CD8-positive, alpha-beta memory T cell (primary cell): Measurements from ENCODE around the gene ANKRD33. TPM values are rescaled to one million over a fixed set of nuclear protein-coding genes. Genes with fewer than 3 reads are reported as not detected.

ENCODE experiments used
- CTCF ChIA-PET: fragments of 350-600 bp; sonication (Branson Sonifier 250); formaldehyde crosslinking; loops from one replicate; lab custom pipeline; 2021; ENCODE audit warnings: antibody characterized with exemption; lab: Charles Lee
- POLR2A ChIA-PET: fragments of 350-600 bp; sonication (Branson Sonifier 250); formaldehyde crosslinking; loops from one replicate; lab custom pipeline; 2021; ENCODE audit warnings: antibody characterized with exemption; lab: Charles Lee
- DNase-seq, 5 donors: peaks; one replicate each; pipeline versions ENCODE4 v3.0.0 to v3.0.0-alpha.2; 2020 to 2022; ENCODE audit warnings: mixed read lengths in 1 of 5
- H3K27ac ChIP-seq: one replicate; pipeline ENCODE4 v1.7.0; 2013; ENCODE audit warnings: low read depth, mild to moderate bottlenecking, low read length, moderate library complexity
- H3K27me3 ChIP-seq: 2 replicates; pipeline ENCODE4 v1.7.0; 2013; ENCODE audit warnings: low read length, mild to moderate bottlenecking; ENCODE audit not compliant: insufficient read depth, poor library complexity, severe bottlenecking
- H3K36me3 ChIP-seq: 2 replicates; pipeline ENCODE4 v1.7.0; 2013; ENCODE audit warnings: mild to moderate bottlenecking, low read length, moderate library complexity; ENCODE audit not compliant: insufficient read depth
- H3K4me1 ChIP-seq: 2 replicates; pipeline ENCODE4 v1.7.0; 2013; ENCODE audit warnings: mild to moderate bottlenecking, low read length, moderate library complexity; ENCODE audit not compliant: insufficient read depth
- H3K4me3 ChIP-seq: 2 replicates; pipeline ENCODE4 v1.7.0; 2013; ENCODE audit warnings: mild to moderate bottlenecking, low read length
- H3K9me3 ChIP-seq: 2 replicates; pipeline ENCODE4 v1.7.0; 2013; ENCODE audit warnings: mild to moderate bottlenecking, low read length
- H3K27ac Mint-ChIP-seq, 8 donors: one replicate each; pipeline ENCODE4 v1.8.0; 2020 to 2021; ENCODE audit warnings: mixed read lengths in 8 of 8, mild to moderate bottlenecking in 6 of 8, inconsistent platforms in 3 of 8, moderate library complexity in 3 of 8
- H3K27me3 Mint-ChIP-seq, 2 donors: one replicate each; pipeline ENCODE4 v1.8.0; 2020 to 2021; ENCODE audit warnings: mixed read lengths in 2 of 2, mild to moderate bottlenecking in 1 of 2, moderate library complexity in 1 of 2
- H3K36me3 Mint-ChIP-seq, 3 donors: one replicate each; pipeline ENCODE4 v1.8.0; 2020 to 2021; ENCODE audit warnings: mixed read lengths in 3 of 3, inconsistent platforms in 1 of 3, mild to moderate bottlenecking in 1 of 3
- H3K4me1 Mint-ChIP-seq, 3 donors: one replicate each; pipeline ENCODE4 v1.8.0; 2020 to 2021; ENCODE audit warnings: mixed read lengths in 3 of 3, inconsistent platforms in 1 of 3, mild to moderate bottlenecking in 1 of 3
- H3K4me3 Mint-ChIP-seq, 7 donors: one replicate each; pipeline ENCODE4 v1.8.0; 2020 to 2021; ENCODE audit warnings: mixed read lengths in 7 of 7, mild to moderate bottlenecking in 6 of 7, moderate library complexity in 4 of 7, inconsistent platforms in 2 of 7
- H3K9me3 Mint-ChIP-seq, 5 donors: one replicate each; pipeline ENCODE4 v1.8.0; 2020 to 2022; ENCODE audit warnings: mixed read lengths in 5 of 5, mild to moderate bottlenecking in 3 of 5, moderate library complexity in 2 of 5, inconsistent platforms in 1 of 5
- polyA plus RNA-seq: library from polyadenylated mRNA; unstranded; fragments of 300-500 nt; fragmentation: Illumina TruSeq; gene quantifications from one replicate; pipeline ENCODE4 v1.2.3, GENCODE V29; 2021
- total RNA-seq, 2 experiments: library from RNA; stranded (reverse); gene quantifications; one replicate each; pipeline ENCODE4 v1.2.3, GENCODE V29; 2021

The ANKRD33 gene
- total RNA-seq (not detected), polyA plus RNA-seq (not detected)

- Histone ChIP-seq H3K4me3 (no peak within 1 kb of the TSS), H3K4me1 (peaks cover 15% of the 10 kb centered on the region), H3K36me3 (no peaks in the 10 kb centered on the region), H3K27ac (no peak within 1 kb of the TSS), H3K27me3 (no peaks in the 10 kb centered on the region), H3K9me3 (no peaks in the 10 kb centered on the region)
- POLR2A ChIA-PET: no interaction called here
- H3K9me3 Mint-ChIP-seq: no peaks in the 10 kb centered on the region
- peaks cover 7 to 15% (median 9%) of the 10 kb centered on the region in 3 donors for H3K4me1 Mint-ChIP-seq
- H3K27ac Mint-ChIP-seq: peak within 1 kb of the TSS in 1 of 8 donors; percentile 40
- H3K27me3 Mint-ChIP-seq: peaks cover 2 to 6% of the 10 kb centered on the region in 2 donors
- H3K4me3 Mint-ChIP-seq: no peak within 1 kb of the TSS
- no peak for DNase-seq
- CTCF ChIA-PET: interaction anchor here (1.0 to 3.0 kb wide), 5 partner anchors 13 to 138 kb away, joined by 3 to 10 read pairs (median 3); no protein-coding TSS in a partner anchor
- no peaks in the 10 kb centered on the region for H3K36me3 Mint-ChIP-seq
These were observed at the start of gene ANKRD33 for GRCh38 chr12:51887476-51888315. ANKRD33 (plus strand) TSS chr12:51888103; CDS start chr12:51888187, 84 bp downstream.

GRCh38 chr12:51838762-51839161 is 49.1 kb upstream of the ANKRD33 start:
- POLR2A ChIA-PET: interaction anchor here (0.5 kb wide), 1 partner anchor 1075 kb away, joined by 8 read pairs; the partner anchor contains the start of gene ATF1
- Mint-ChIP-seq H3K4me1 (no peaks in the 10 kb centered on the region), H3K36me3 (peaks cover 0 to 3% (median 0%) of the 10 kb centered on the region in 3 donors), H3K4me3 (no peak overlapping the region), H3K27me3 (peaks cover 33 to 53% of the 10 kb centered on the region in 2 donors), H3K27ac (no peak overlapping the region), H3K9me3 (no peaks in the 10 kb centered on the region)
- Histone ChIP-seq H3K4me3 (no peak overlapping the region), H3K27me3 (peaks cover 14% of the 10 kb centered on the region), H3K9me3 (no peaks in the 10 kb centered on the region), H3K27ac (no peak overlapping the region), H3K4me1 (no peaks in the 10 kb centered on the region), H3K36me3 (no peaks in the 10 kb centered on the region)
- CTCF ChIA-PET: no interaction called here
- DNase-seq: no peak

- ChIA-PET POLR2A (interaction anchor here (0.5 kb wide), 1 partner anchor 1076 kb away, joined by 8 read pairs; the partner anchor contains the start of gene ATF1), CTCF (no interaction called here)
- no peak overlapping the region for H3K4me3 ChIP-seq
These were observed 48.5 kb upstream of the ANKRD33 start for GRCh38 chr12:51839310-51839947.

GRCh38 chr12:51840966-51841365 is 46.9 kb upstream of the ANKRD33 start:
- no peaks in the 10 kb centered on the region for H3K36me3 ChIP-seq
- H3K27ac ChIP-seq: no peak overlapping the region
- CTCF ChIA-PET: interaction anchor here (1.5 kb wide), 1 partner anchor 20 kb away, joined by 4 read pairs; no protein-coding TSS in a partner anchor
- H3K27me3 ChIP-seq: peaks cover 34% of the 10 kb centered on the region
- H3K4me3 ChIP-seq: no peak overlapping the region
- Mint-ChIP-seq H3K27me3 (peaks cover 43 to 61% of the 10 kb centered on the region in 2 donors), H3K36me3 (peaks cover 0 to 4% (median 0%) of the 10 kb centered on the region in 3 donors), H3K4me1 (peaks cover 1% of the 10 kb centered on the region in 3 donors), H3K4me3 (no peak overlapping the region), H3K27ac (no peak overlapping the region), H3K9me3 (no peaks in the 10 kb centered on the region)
- POLR2A ChIA-PET: no interaction called here
- H3K4me1 ChIP-seq: peaks cover under 1% of the 10 kb centered on the region
- no peaks in the 10 kb centered on the region for H3K9me3 ChIP-seq
- DNase-seq: no peak

More at GRCh38 chr12:51839310-51839947, 48.5 kb upstream of the ANKRD33 start:
- Mint-ChIP-seq H3K4me3 (no peak overlapping the region), H3K36me3 (peaks cover 0 to 4% (median 0%) of the 10 kb centered on the region in 3 donors), H3K9me3 (no peaks in the 10 kb centered on the region), H3K27ac (no peak overlapping the region), H3K27me3 (peaks cover 34 to 55% of the 10 kb centered on the region in 2 donors), H3K4me1 (no peaks in the 10 kb centered on the region)
- DNase-seq: no peak
- no peaks in the 10 kb centered on the region for H3K4me1 ChIP-seq
- peaks cover 19% of the 10 kb centered on the region for H3K27me3 ChIP-seq
- H3K9me3 ChIP-seq: no peaks in the 10 kb centered on the region
- no peak overlapping the region for H3K27ac ChIP-seq
- no peaks in the 10 kb centered on the region for H3K36me3 ChIP-seq

GRCh38 chr12:51841727-51842126 is 46.2 kb upstream of the ANKRD33 start:
- no peak overlapping the region for H3K27ac Mint-ChIP-seq
- peaks cover 42% of the 10 kb centered on the region for H3K27me3 ChIP-seq
- no peaks in the 10 kb centered on the region for H3K36me3 ChIP-seq
- peaks cover 5 to 9% (median 6%) of the 10 kb centered on the region in 3 donors for H3K4me1 Mint-ChIP-seq
- H3K4me3 Mint-ChIP-seq: no peak overlapping the region
- H3K27ac ChIP-seq: no peak overlapping the region
- peaks cover 50 to 64% of the 10 kb centered on the region in 2 donors for H3K27me3 Mint-ChIP-seq
- POLR2A ChIA-PET: no interaction called here
- H3K4me1 ChIP-seq: peaks cover 8% of the 10 kb centered on the region
- no peak overlapping the region for H3K4me3 ChIP-seq
- CTCF ChIA-PET: interaction anchor here (1.5 kb wide), 1 partner anchor 21 kb away, joined by 4 read pairs; no protein-coding TSS in a partner anchor
- H3K9me3 Mint-ChIP-seq: no peaks in the 10 kb centered on the region
- H3K36me3 Mint-ChIP-seq: peaks cover 0 to 4% (median 0%) of the 10 kb centered on the region in 3 donors
- DNase-seq: no peak
- H3K9me3 ChIP-seq: no peaks in the 10 kb centered on the region

GRCh38 chr12:51844854-51845253 is 43.0 kb upstream of the ANKRD33 start:
- no peaks in the 10 kb centered on the region for H3K36me3 ChIP-seq
- POLR2A ChIA-PET: no interaction called here
- no peak for DNase-seq
- no peak overlapping the region for H3K4me3 ChIP-seq
- Mint-ChIP-seq H3K36me3 (peaks cover 0 to 4% (median 0%) of the 10 kb centered on the region in 3 donors), H3K4me1 (peaks cover 5 to 19% (median 10%) of the 10 kb centered on the region in 3 donors), H3K4me3 (peak overlapping the region in 1 of 7 donors; percentile 69), H3K27me3 (peaks cover 43 to 59% of the 10 kb centered on the region in 2 donors), H3K27ac (no peak overlapping the region), H3K9me3 (no peaks in the 10 kb centered on the region)
- peaks cover 42% of the 10 kb centered on the region for H3K27me3 ChIP-seq
- peaks cover 8% of the 10 kb centered on the region for H3K4me1 ChIP-seq
- no peak overlapping the region for H3K27ac ChIP-seq
- no peaks in the 10 kb centered on the region for H3K9me3 ChIP-seq
- CTCF ChIA-PET: interaction anchor here (1.2 kb wide), 1 partner anchor 24 kb away, joined by 3 read pairs; no protein-coding TSS in a partner anchor

- Histone ChIP-seq H3K9me3 (no peaks in the 10 kb centered on the region), H3K4me1 (peaks cover 8% of the 10 kb centered on the region), H3K36me3 (no peaks in the 10 kb centered on the region), H3K27ac (no peak overlapping the region), H3K27me3 (peaks cover 42% of the 10 kb centered on the region), H3K4me3 (no peak overlapping the region)
- Mint-ChIP-seq H3K27me3 (peaks cover 41 to 59% of the 10 kb centered on the region in 2 donors), H3K4me1 (peaks cover 5 to 19% (median 10%) of the 10 kb centered on the region in 3 donors), H3K27ac (no peak overlapping the region), H3K9me3 (no peaks in the 10 kb centered on the region), H3K4me3 (peak overlapping the region in 3 of 7 donors; percentile 12 to 68 (median 20)), H3K36me3 (peaks cover 0 to 4% (median 0%) of the 10 kb centered on the region in 3 donors)
- POLR2A ChIA-PET: no interaction called here
- DNase-seq: no peak
- CTCF ChIA-PET: interaction anchor here (1.2 kb wide), 1 partner anchor 24 kb away, joined by 3 read pairs; no protein-coding TSS in a partner anchor
These were observed 42.4 kb upstream of the ANKRD33 start for GRCh38 chr12:51845482-51845881.
